ENCODE measurements around the gene JAK1.

Gene JAK1

GRCh38 chr1:64790832-64791487, 175.4 kb downstream of the JAK1 start:
- TF ChIP-seq, protein P1, sequence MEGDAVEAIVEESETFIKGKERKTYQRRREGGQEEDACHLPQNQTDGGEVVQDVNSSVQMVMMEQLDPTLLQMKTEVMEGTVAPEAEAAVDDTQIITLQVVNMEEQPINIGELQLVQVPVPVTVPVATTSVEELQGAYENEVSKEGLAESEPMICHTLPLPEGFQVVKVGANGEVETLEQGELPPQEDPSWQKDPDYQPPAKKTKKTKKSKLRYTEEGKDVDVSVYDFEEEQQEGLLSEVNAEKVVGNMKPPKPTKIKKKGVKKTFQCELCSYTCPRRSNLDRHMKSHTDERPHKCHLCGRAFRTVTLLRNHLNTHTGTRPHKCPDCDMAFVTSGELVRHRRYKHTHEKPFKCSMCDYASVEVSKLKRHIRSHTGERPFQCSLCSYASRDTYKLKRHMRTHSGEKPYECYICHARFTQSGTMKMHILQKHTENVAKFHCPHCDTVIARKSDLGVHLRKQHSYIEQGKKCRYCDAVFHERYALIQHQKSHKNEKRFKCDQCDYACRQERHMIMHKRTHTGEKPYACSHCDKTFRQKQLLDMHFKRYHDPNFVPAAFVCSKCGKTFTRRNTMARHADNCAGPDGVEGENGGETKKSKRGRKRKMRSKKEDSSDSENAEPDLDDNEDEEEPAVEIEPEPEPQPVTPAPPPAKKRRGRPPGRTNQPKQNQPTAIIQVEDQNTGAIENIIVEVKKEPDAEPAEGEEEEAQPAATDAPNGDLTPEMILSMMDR (IDR thresholded peaks at IDR 0.05; ENCODE audit: unreplicated experiment in 3 of 3), result no peak
- Mint-ChIP-seq H3K36me3 (ENCODE audit: low read depth) (peaks cover 55% of the 10 kb centered on the region), H3K4me3 (no peak overlapping the region), H3K27ac (no peak overlapping the region), H3K9me3 (peaks cover 10% of the 10 kb centered on the region), H3K27me3 (ENCODE audit: low read depth) (no peaks in the 10 kb centered on the region), H3K4me1 (no peaks in the 10 kb centered on the region)
